H1 (cell line): Measurements from ENCODE around the gene GOLGA7B. TPM values are rescaled to one million over a fixed set of nuclear protein-coding genes. Genes with fewer than 3 reads are reported as not detected.

Source experiments
- CTCF ChIA-PET: fragments of 300-600 bp; sonication (Branson Sonifier 250); formaldehyde crosslinking; loops from one replicate; lab custom pipeline; 2021; ENCODE audit not compliant: partially characterized antibody; lab: Charles Lee
- POLR2A ChIA-PET: fragments of 300-600 bp; sonication (Branson Sonifier 250); formaldehyde crosslinking; loops from one replicate; lab custom pipeline; 2021; ENCODE audit warnings: inconsistent platforms; ENCODE audit not compliant: partially characterized antibody; lab: Charles Lee
- DNase-seq, 2 experiments: peaks; one replicate each; pipeline versions ENCODE4 v3.0.0 to v3.0.0-alpha.2; 2010 to 2022; ENCODE audit warnings: low spot score in 2 of 2, low read depth in 1 of 2, mixed read lengths in 1 of 2
- FAIRE-seq: peaks from 2 replicates; lab custom pipeline; 2011; peaks lifted over from hg19 to GRCh38; lab: Jason Lieb, UNC
- H2AFZ ChIP-seq: 2 replicates; pipeline ENCODE4 v1.8.1; 2012; ENCODE audit warnings: low read length, inconsistent platforms
- H2AK5ac ChIP-seq: 2 replicates; pipeline ENCODE4 v1.6.1; 2013; ENCODE audit warnings: low read depth, low read length
- H2BK120ac ChIP-seq: replicated peaks from 2 replicates; pipeline ENCODE3; 2013; ENCODE audit warnings: low read depth, low read length, inconsistent platforms
- H2BK12ac ChIP-seq: 2 replicates; pipeline ENCODE4 v1.6.1; 2013; ENCODE audit warnings: low read depth, low read length
- H2BK15ac ChIP-seq: 2 replicates; pipeline ENCODE4 v1.6.1; 2013; ENCODE audit warnings: low read length
- H2BK20ac ChIP-seq: 2 replicates; pipeline ENCODE4 v1.6.1; 2013; ENCODE audit warnings: low read length
- H2BK5ac ChIP-seq: 2 replicates; pipeline ENCODE4 v1.6.1; 2013; ENCODE audit warnings: low read depth, low read length
- H3K14ac ChIP-seq: 2 replicates; pipeline ENCODE4 v1.6.1; 2013; ENCODE audit warnings: inconsistent platforms; ENCODE audit not compliant: insufficient read length
- H3K18ac ChIP-seq: 2 replicates; pipeline ENCODE4 v1.6.1; 2013; ENCODE audit warnings: low read length; ENCODE audit errors: extremely low read depth
- H3K23ac ChIP-seq: 2 replicates; pipeline ENCODE4 v1.6.1; 2013; ENCODE audit warnings: inconsistent platforms; ENCODE audit not compliant: insufficient read length
- H3K23me2 ChIP-seq: 2 replicates; pipeline ENCODE4 v1.6.1; 2013; ENCODE audit warnings: low read depth, low read length
- H3K27ac ChIP-seq: 2 replicates; pipeline ENCODE4 v1.6.1; 2011; ENCODE audit warnings: low read depth, low read length, inconsistent platforms
- H3K27me3 ChIP-seq, 4 experiments: replicated peaks in 1 of 4; 1 replicate in 1 of 4; 2 replicates in 3 of 4; pipeline versions ENCODE4 v1.6.1 to v1.8.1; 2011 to 2013; ENCODE audit warnings: low read length in 3 of 4, mild to moderate bottlenecking in 3 of 4, inconsistent platforms in 2 of 4, mixed read lengths in 2 of 4, moderate library complexity in 1 of 4; ENCODE audit not compliant: control insufficient read depth in 3 of 4, insufficient read depth in 3 of 4; ENCODE audit errors: extremely low read depth in 1 of 4
- H3K36me3 ChIP-seq, 4 experiments: 2 replicates each; pipeline versions ENCODE4 v1.6.1 to v1.8.1; 2011 to 2013; ENCODE audit warnings: mild to moderate bottlenecking in 4 of 4, low read length in 3 of 4, moderate library complexity in 2 of 4, control low read depth in 1 of 4, inconsistent platforms in 1 of 4; ENCODE audit not compliant: insufficient read depth in 4 of 4, control insufficient read depth in 2 of 4
- H3K4ac ChIP-seq: replicated peaks from 2 replicates; pipeline ENCODE3; 2013; ENCODE audit warnings: low read length, low read depth, mixed read lengths, inconsistent platforms; ENCODE audit not compliant: insufficient read length
- H3K4me1 ChIP-seq, 4 experiments: replicated peaks in 1 of 4; 1 replicate in 1 of 4; 2 replicates in 3 of 4; pipeline versions ENCODE4 v1.6.1 to v1.8.1; 2011 to 2013; ENCODE audit warnings: low read length in 3 of 4, inconsistent platforms in 2 of 4, mixed read lengths in 1 of 4; ENCODE audit not compliant: insufficient read depth in 4 of 4, control insufficient read depth in 3 of 4
- H3K4me2 ChIP-seq, 2 experiments: 2 replicates each; pipeline versions ENCODE4 v1.6.1 to v1.8.1; 2011 to 2013; ENCODE audit warnings: low read depth in 2 of 2, low read length in 2 of 2, control low read depth in 1 of 2, inconsistent platforms in 1 of 2, mild to moderate bottlenecking in 1 of 2; ENCODE audit not compliant: insufficient read depth in 1 of 2
- H3K4me3 ChIP-seq, 4 experiments: fragments of 200-600, 300-600 bp in 1 of 4; sonication (generic), shearing (Covaris generic), sonication (Bioruptor Twin) in 1 of 4; 2 replicates each; pipeline versions ENCODE4 v1.5.1 to v1.8.1; 2011 to 2016; ENCODE audit warnings: low read length in 4 of 4, low read depth in 3 of 4, control low read depth in 2 of 4, inconsistent platforms in 2 of 4, mild to moderate bottlenecking in 2 of 4, mixed read lengths in 1 of 4, moderate library complexity in 1 of 4; ENCODE audit not compliant: insufficient read depth in 2 of 4; ENCODE audit errors: extremely low read depth in 1 of 4
- H3K56ac ChIP-seq: replicated peaks from 2 replicates; pipeline ENCODE3; 2013; ENCODE audit warnings: low read depth, mild to moderate bottlenecking, mixed read lengths, low read length, inconsistent platforms; ENCODE audit not compliant: insufficient read length
- H3K79me1 ChIP-seq: 2 replicates; pipeline ENCODE4 v1.6.1; 2013; ENCODE audit warnings: low read depth, low read length, control low read depth
- H3K79me2 ChIP-seq, 2 experiments: 2 replicates each; pipeline versions ENCODE4 v1.6.1 to v1.8.1; 2012 to 2013; ENCODE audit warnings: low read length in 2 of 2, mild to moderate bottlenecking in 2 of 2, inconsistent platforms in 1 of 2; ENCODE audit not compliant: insufficient read depth in 2 of 2, control insufficient read depth in 1 of 2
- H3K9ac ChIP-seq, 4 experiments: replicated peaks in 1 of 4; 1 replicate in 1 of 4; 2 replicates in 3 of 4; pipeline versions ENCODE4 v1.6.1 to v1.8.1; 2011 to 2013; ENCODE audit warnings: low read depth in 3 of 4, low read length in 3 of 4, control low read depth in 2 of 4, mild to moderate bottlenecking in 2 of 4, moderate library complexity in 2 of 4, inconsistent platforms in 1 of 4; ENCODE audit errors: extremely low read depth in 1 of 4
- H3K9me3 ChIP-seq, 2 experiments: 2 replicates each; pipeline versions ENCODE4 v1.6.1 to v1.8.1; 2012 to 2013; ENCODE audit warnings: mild to moderate bottlenecking in 2 of 2, moderate library complexity in 2 of 2, control low read depth in 1 of 2, inconsistent platforms in 1 of 2, low read depth in 1 of 2, low read length in 1 of 2, mixed read lengths in 1 of 2; ENCODE audit not compliant: insufficient read depth in 2 of 2
- H4K20me1 ChIP-seq, 2 experiments: replicated peaks in 1 of 2; 2 replicates each; pipeline versions ENCODE3 to v1.8.1; 2011 to 2013; ENCODE audit warnings: inconsistent platforms in 2 of 2, low read length in 2 of 2, mild to moderate bottlenecking in 1 of 2; ENCODE audit not compliant: insufficient read depth in 2 of 2, control insufficient read depth in 1 of 2
- H4K5ac ChIP-seq: 2 replicates; pipeline ENCODE4 v1.6.1; 2013; ENCODE audit warnings: low read length, low read depth, mixed read lengths, inconsistent platforms; ENCODE audit not compliant: insufficient read length
- H4K8ac ChIP-seq: 2 replicates; pipeline ENCODE4 v1.8.0; 2013; ENCODE audit warnings: mild to moderate bottlenecking, moderate library complexity, low read length, inconsistent platforms; ENCODE audit not compliant: insufficient read depth; ENCODE audit errors: extremely low read depth
- H4K91ac ChIP-seq: replicated peaks from 2 replicates; pipeline ENCODE3; 2013; ENCODE audit warnings: low read length, mixed read lengths, inconsistent platforms; ENCODE audit not compliant: insufficient read length
- ASH2L ChIP-seq: fragments of 200-600, 300-600 bp; sonication (generic); IDR thresholded peaks from one replicate; pipeline ENCODE4 v1.7.1; 2017; ENCODE audit warnings: low read length
- HDAC2 ChIP-seq, 2 experiments: fragments of 300-600 bp in 1 of 2; sonication (generic) in 1 of 2; IDR thresholded peaks; 2 replicates each; pipeline ENCODE4 v1.6.1; 2011 to 2012; ENCODE audit warnings: low read depth in 2 of 2, low read length in 2 of 2, mild to moderate bottlenecking in 2 of 2, moderate library complexity in 2 of 2, borderline replicate concordance in 1 of 2, inconsistent platforms in 1 of 2
- JUN ChIP-seq: IDR thresholded peaks from 2 replicates; pipeline ENCODE4 v1.6.1; 2011; ENCODE audit warnings: low read depth, mild to moderate bottlenecking, improper control_type of control experiment, low read length
- MAFK ChIP-seq: IDR thresholded peaks from 2 replicates; pipeline ENCODE4 v1.6.1; 2012; ENCODE audit warnings: low read depth, mild to moderate bottlenecking, improper control_type of control experiment, low read length
- NANOG ChIP-seq: IDR thresholded peaks from 2 replicates; pipeline ENCODE4 v1.6.1; 2011; ENCODE audit warnings: low read length, low read depth, mild to moderate bottlenecking, inconsistent platforms; ENCODE audit not compliant: insufficient read depth, poor library complexity, severe bottlenecking
- RAD21 ChIP-seq, 2 experiments: IDR thresholded peaks in 1 of 2; conservative IDR thresholded peaks in 1 of 2; 2 replicates each; pipeline ENCODE4 v1.6.1; 2011; ENCODE audit warnings: low read depth in 2 of 2, low read length in 2 of 2, improper control_type of control experiment in 1 of 2, inconsistent platforms in 1 of 2, mild to moderate bottlenecking in 1 of 2, moderate library complexity in 1 of 2
- RXRA ChIP-seq: IDR thresholded peaks from 2 replicates; pipeline ENCODE4 v1.6.1; 2011; ENCODE audit warnings: low read depth, mild to moderate bottlenecking, low read length, moderate library complexity; ENCODE audit not compliant: insufficient read depth
- WGBS, 2 experiments: shearing (Covaris generic) in 1 of 2; methylation state at CpG; one replicate each; pipeline versions ENCODE4 v1.1.6 to v1.1.7; 2013 to 2015; ENCODE audit warnings: low lambda C conversion rate in 2 of 2, mixed read lengths in 2 of 2, inconsistent platforms in 1 of 2, low coverage in 1 of 2, missing lambda C conversion rate in 1 of 2; ENCODE audit not compliant: insufficient replicate concordance in 2 of 2, insufficient coverage in 1 of 2, insufficient read length in 1 of 2; ENCODE audit errors: extremely low coverage in 1 of 2, missing lambda C conversion rate in 1 of 2; 5-methylcytosine and 5-hydroxymethylcytosine counted together
- polyA plus RNA-seq, 7 experiments: library from polyadenylated mRNA; depleted of rRNA in 3 of 7; stranded (reverse) in 5 of 7; unstranded in 2 of 7; fragments of >200 nt in 5 of 7; fragments of 200-250 nt in 2 of 7; gene quantifications; 1 replicate in 5 of 7; 2 replicates in 1 of 7; 4 replicates in 1 of 7; pipeline versions ENCODE4 v1.2.1 to v1.2.3, GENCODE V29; 2011 to 2013; ENCODE audit warnings: missing spikeins in 2 of 7, mixed read lengths in 2 of 7
- total RNA-seq: library from RNA; stranded (reverse); fragmentation: NEBNext Ultra II Directional; extraction: Animal tissue kit (Norgen Biotek cat#: 25700); gene quantifications from 2 replicates; pipeline ENCODE4 v1.2.1, GENCODE V29; 2021

The GOLGA7B gene
- total and polyA plus RNA-seq, 2 of the 8 experiments (the other 6 are each of a cell fraction or from before 2014, with no cell fraction given): 0.04 to 0.14 TPM

- Histone ChIP-seq H2BK120ac (no peak overlapping the region), H2BK20ac (no peak overlapping the region), H3K4me3 (no peak overlapping the region), H3K23me2 (no peaks in the 10 kb centered on the region; the same call in 1 of the 2 replicates), H4K5ac (no peak overlapping the region), H2AFZ (no peak overlapping the region), H3K4me2 (no peak overlapping the region), H3K23ac (no peak overlapping the region), H2BK15ac (no peak overlapping the region), H3K9me3 (no peaks in the 10 kb centered on the region; a peak in 1 of 4 replicates), H4K91ac (no peak overlapping the region), H4K20me1 (no peaks in the 10 kb centered on the region), H3K4ac (no peak overlapping the region), H3K9ac (no peak overlapping the region), H3K56ac (no peak overlapping the region), H3K79me2 (no peaks in the 10 kb centered on the region), H3K36me3 (no peaks in the 10 kb centered on the region), H3K27me3 (no peaks in the 10 kb centered on the region; a peak in 1 of 7 replicates), H2BK5ac (no peak overlapping the region), H2AK5ac (no peak overlapping the region), H2BK12ac (no peak overlapping the region), H3K79me1 (no peaks in the 10 kb centered on the region), H4K8ac (no peak overlapping the region), H3K27ac (no peak overlapping the region), H3K18ac (no peak overlapping the region), H3K14ac (no peak overlapping the region), H3K4me1 (peaks cover 0 to 7% (median 1%) of the 10 kb centered on the region in 4 experiments; a peak in 2 of 7 replicates)
- 91% methylated on average over 5 of the region's 5 CpGs; no CpG with 5 or more reads in 1 of the 2 experiments for WGBS, 2 experiments
- no peak for DNase-seq
- TF ChIP-seq NANOG (no peak), ASH2L (no peak), RAD21 (IDR thresholded peaks at IDR 0.05 in 1 of 2, conservative IDR thresholded peaks at IDR 0.05 in 1 of 2; ENCODE audit: low read depth in 2 of 2, low read length in 2 of 2) (no peak), HDAC2 (IDR thresholded peaks at IDR 0.05; ENCODE audit: borderline replicate concordance in 1 of 2, low read depth in 2 of 2, low read length in 2 of 2) (no peak), MAFK (no peak), RXRA (no peak), JUN (no peak)
- ChIA-PET CTCF (interaction anchor here (0.5 to 15.1 kb wide), 6 partner anchors 9 to 417 kb away, joined by 3 to 236 read pairs (median 6); no protein-coding TSS in a partner anchor), POLR2A (no interaction called here)
- FAIRE-seq: no peak
Observed at GRCh38 chr10:97801422-97801821, 48.2 kb upstream of the GOLGA7B start.
